ENCODE measurements around the gene DAAM1.

DAAM1 gene

DNA sequence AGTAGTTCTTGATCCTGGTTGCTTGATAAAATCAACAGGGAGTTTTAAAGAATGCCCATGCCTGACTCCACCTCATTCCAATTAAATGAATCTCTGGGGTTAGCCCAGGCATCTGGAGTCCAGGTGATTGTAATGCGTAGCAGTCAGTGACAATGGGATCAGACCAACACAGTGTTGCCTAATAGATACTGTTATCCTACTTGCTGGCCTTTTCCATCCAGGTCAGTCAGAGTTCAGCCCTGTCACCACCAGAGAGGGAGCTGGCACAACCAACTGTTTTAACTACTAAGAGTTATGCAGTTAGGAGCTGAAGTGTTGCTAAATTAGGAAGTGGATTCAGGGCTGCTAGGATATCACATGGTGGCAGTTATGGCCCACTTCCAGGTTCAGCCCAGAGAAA is 169.6 kb downstream of the DAAM1 start:
- Histone ChIP-seq H3K4me3 (ENCODE audit: low read length, poor library complexity, severe bottlenecking) (no peak overlapping the region), H3K4me2 (ENCODE audit: low read depth, low read length, poor library complexity, severe bottlenecking) (no peak overlapping the region)

GRCh38 chr14:59358784-59359183 is 170.3 kb downstream of the DAAM1 start:
- no peak overlapping the region for H3K4me2 ChIP-seq (ENCODE audit: low read depth, low read length, poor library complexity, severe bottlenecking)
- peaks cover 11% of the 10 kb centered on the region for H3K4me1 ChIP-seq (ENCODE audit: insufficient read depth, low read length, poor library complexity, severe bottlenecking)
- no peak overlapping the region for H3K9ac ChIP-seq (ENCODE audit: low read depth, low read length, poor library complexity, severe bottlenecking)
- no peaks in the 10 kb centered on the region for H3F3A ChIP-seq (ENCODE audit: low read depth)
- 0 out of 2 replicates have a peak, but pooled peaks cover 2% of the 10 kb centered on the region for H3K36me3 ChIP-seq (ENCODE audit: insufficient read depth, low read length)
- no peaks in the 10 kb centered on the region for H3K9me3 ChIP-seq (ENCODE audit: insufficient read depth, low read depth, low read length)
- H2AFZ ChIP-seq (ENCODE audit: low read length): no peak overlapping the region
- no peak overlapping the region for H3K4me3 ChIP-seq (ENCODE audit: low read length, poor library complexity, severe bottlenecking)
- H3K9me2 ChIP-seq (replicated peaks; ENCODE audit: low read depth, low read length): no peaks in the 10 kb centered on the region
- H3K27me3 ChIP-seq (ENCODE audit: insufficient read depth, low read length, poor library complexity, severe bottlenecking): no peaks in the 10 kb centered on the region
- no peaks in the 10 kb centered on the region for H3K79me2 ChIP-seq (ENCODE audit: insufficient read depth, low read length)
- no peak for TF ChIP-seq EZH2phosphoT487 (IDR thresholded peaks at IDR 0.05; ENCODE audit: borderline replicate concordance)
- TF ChIP-seq, protein P1, sequence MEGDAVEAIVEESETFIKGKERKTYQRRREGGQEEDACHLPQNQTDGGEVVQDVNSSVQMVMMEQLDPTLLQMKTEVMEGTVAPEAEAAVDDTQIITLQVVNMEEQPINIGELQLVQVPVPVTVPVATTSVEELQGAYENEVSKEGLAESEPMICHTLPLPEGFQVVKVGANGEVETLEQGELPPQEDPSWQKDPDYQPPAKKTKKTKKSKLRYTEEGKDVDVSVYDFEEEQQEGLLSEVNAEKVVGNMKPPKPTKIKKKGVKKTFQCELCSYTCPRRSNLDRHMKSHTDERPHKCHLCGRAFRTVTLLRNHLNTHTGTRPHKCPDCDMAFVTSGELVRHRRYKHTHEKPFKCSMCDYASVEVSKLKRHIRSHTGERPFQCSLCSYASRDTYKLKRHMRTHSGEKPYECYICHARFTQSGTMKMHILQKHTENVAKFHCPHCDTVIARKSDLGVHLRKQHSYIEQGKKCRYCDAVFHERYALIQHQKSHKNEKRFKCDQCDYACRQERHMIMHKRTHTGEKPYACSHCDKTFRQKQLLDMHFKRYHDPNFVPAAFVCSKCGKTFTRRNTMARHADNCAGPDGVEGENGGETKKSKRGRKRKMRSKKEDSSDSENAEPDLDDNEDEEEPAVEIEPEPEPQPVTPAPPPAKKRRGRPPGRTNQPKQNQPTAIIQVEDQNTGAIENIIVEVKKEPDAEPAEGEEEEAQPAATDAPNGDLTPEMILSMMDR (conservative IDR thresholded peaks at IDR 0.05; ENCODE audit: low read length): no peak
- no peaks in the 10 kb centered on the region for H4K20me1 ChIP-seq (ENCODE audit: insufficient read depth, low read length, poor library complexity, severe bottlenecking)

More for the DNA sequence above, 169.6 kb downstream of the DAAM1 start:
- H4K20me1 ChIP-seq (ENCODE audit: insufficient read depth, low read length, poor library complexity, severe bottlenecking): no peaks in the 10 kb centered on the region
- H3F3A ChIP-seq (ENCODE audit: low read depth): no peaks in the 10 kb centered on the region
- H3K9me2 ChIP-seq (replicated peaks; ENCODE audit: low read depth, low read length): no peaks in the 10 kb centered on the region
- no peak for TF ChIP-seq EZH2phosphoT487 (IDR thresholded peaks at IDR 0.05; ENCODE audit: borderline replicate concordance)
- TF ChIP-seq, protein P1 (conservative IDR thresholded peaks at IDR 0.05; ENCODE audit: low read length): no peak
- H3K27me3 ChIP-seq (ENCODE audit: insufficient read depth, low read length, poor library complexity, severe bottlenecking): no peaks in the 10 kb centered on the region
- H3K9me3 ChIP-seq (ENCODE audit: insufficient read depth, low read depth, low read length): no peaks in the 10 kb centered on the region
- H2AFZ ChIP-seq (ENCODE audit: low read length): no peak overlapping the region
- H3K79me2 ChIP-seq (ENCODE audit: insufficient read depth, low read length): no peaks in the 10 kb centered on the region
- H3K9ac ChIP-seq (ENCODE audit: low read depth, low read length, poor library complexity, severe bottlenecking): no peak overlapping the region
- H3K4me1 ChIP-seq (ENCODE audit: insufficient read depth, low read length, poor library complexity, severe bottlenecking): peaks cover 5% of the 10 kb centered on the region
- 0 out of 2 replicates have a peak, but pooled peaks cover 2% of the 10 kb centered on the region for H3K36me3 ChIP-seq (ENCODE audit: insufficient read depth, low read length)

GRCh38 chr14:59359431-59360124 is 171.1 kb downstream of the DAAM1 start:
- Histone ChIP-seq H3K4me3 (ENCODE audit: low read length, poor library complexity, severe bottlenecking) (no peak overlapping the region), H3K4me1 (ENCODE audit: insufficient read depth, low read length, poor library complexity, severe bottlenecking) (peaks cover 11% of the 10 kb centered on the region), H3K9me2 (replicated peaks; ENCODE audit: low read depth, low read length) (no peaks in the 10 kb centered on the region), H3K9me3 (ENCODE audit: insufficient read depth, low read depth, low read length) (no peaks in the 10 kb centered on the region), H2AFZ (ENCODE audit: low read length) (no peak overlapping the region), H3K79me2 (ENCODE audit: insufficient read depth, low read length) (no peaks in the 10 kb centered on the region), H4K20me1 (ENCODE audit: insufficient read depth, low read length, poor library complexity, severe bottlenecking) (no peaks in the 10 kb centered on the region), H3F3A (ENCODE audit: low read depth) (no peaks in the 10 kb centered on the region), H3K36me3 (ENCODE audit: insufficient read depth, low read length) (0 out of 2 replicates have a peak, but pooled peaks cover 2% of the 10 kb centered on the region), H3K4me2 (ENCODE audit: low read depth, low read length, poor library complexity, severe bottlenecking) (no peak overlapping the region), H3K9ac (ENCODE audit: low read depth, low read length, poor library complexity, severe bottlenecking) (no peak overlapping the region), H3K27me3 (ENCODE audit: insufficient read depth, low read length, poor library complexity, severe bottlenecking) (no peaks in the 10 kb centered on the region)
- TF ChIP-seq, protein P1 (conservative IDR thresholded peaks at IDR 0.05; ENCODE audit: low read length): no peak
- TF ChIP-seq EZH2phosphoT487 (IDR thresholded peaks at IDR 0.05; ENCODE audit: borderline replicate concordance): no peak
